SK-N-SH treated with all-trans-retinoic acid at 6 μM for 48 hours (cell line): ENCODE results near the gene BYSL.

Experiments used
- ATAC-seq: fragments of 200-7000 bp; cut with Tn5 transposase; 3 replicates; pipeline ENCODE4 v1.9.1; 2020; ENCODE audit warnings: mild to moderate bottlenecking, moderate library complexity
- ARNTL ChIP-seq: fragments of 450-650 bp; formaldehyde crosslinking; IDR thresholded peaks from 2 replicates; pipeline ENCODE4 v1.5.0; 2020; ENCODE audit warnings: low read depth, mild to moderate bottlenecking, moderate library complexity, borderline replicate concordance
- BACH2 ChIP-seq: fragments of 250-450 bp; sonication (Bioruptor Pico); IDR thresholded peaks from 2 replicates; pipeline ENCODE4 v1.9.0; 2021; ENCODE audit warnings: mild to moderate bottlenecking, borderline replicate concordance
- CSDC2 ChIP-seq: fragments of 250-450 bp; sonication (Bioruptor Pico); IDR thresholded peaks from 2 replicates; pipeline ENCODE4 v1.5.0; 2020; ENCODE audit warnings: mild to moderate bottlenecking, moderate library complexity
- ESRRG ChIP-seq: fragments of 250-450 bp; sonication (Bioruptor Pico); IDR thresholded peaks from 2 replicates; pipeline ENCODE4 v1.6.1; 2021; ENCODE audit warnings: mild to moderate bottlenecking
- GLIS3 ChIP-seq: fragments of 250-450 bp; sonication (Bioruptor Pico); IDR thresholded peaks from 2 replicates; pipeline ENCODE4 v1.5.0; 2020; ENCODE audit warnings: mild to moderate bottlenecking, moderate library complexity
- ISL1 ChIP-seq: fragments of 250-450 bp; sonication (Bioruptor Pico); IDR thresholded peaks from 2 replicates; pipeline ENCODE4 v2.1.2; 2022; ENCODE audit warnings: mild to moderate bottlenecking, moderate library complexity
- OSR1 ChIP-seq: fragments of 250-450 bp; sonication (Bioruptor Pico); IDR thresholded peaks from 2 replicates; pipeline ENCODE4 v1.8.0; 2022; ENCODE audit warnings: moderate library complexity, mild to moderate bottlenecking, inconsistent platforms
- PPARA ChIP-seq: fragments of 250-450 bp; sonication (Bioruptor Pico); IDR thresholded peaks from 2 replicates; pipeline ENCODE4 v1.5.0; 2020; ENCODE audit warnings: mild to moderate bottlenecking, borderline replicate concordance
- RARB ChIP-seq: fragments of 250-450 bp; sonication (Bioruptor Pico); IDR thresholded peaks from 2 replicates; pipeline ENCODE4 v1.8.0; 2021; ENCODE audit warnings: mild to moderate bottlenecking, moderate library complexity
- SNAI2 ChIP-seq: fragments of 250-450 bp; sonication (Bioruptor Pico); IDR thresholded peaks from 2 replicates; pipeline ENCODE4 v1.5.0; 2020; ENCODE audit warnings: mild to moderate bottlenecking, moderate library complexity
- TCF4 ChIP-seq: fragments of 250-450 bp; sonication (Bioruptor Pico); IDR thresholded peaks from 2 replicates; pipeline ENCODE4 v1.8.0; 2021; ENCODE audit warnings: mild to moderate bottlenecking, moderate library complexity, borderline replicate concordance
- TOX ChIP-seq: fragments of 250-450 bp; sonication (Bioruptor Pico); IDR thresholded peaks from 2 replicates; pipeline ENCODE4 v1.8.0; 2021; ENCODE audit warnings: mild to moderate bottlenecking, moderate library complexity, borderline replicate concordance
- ZC3H10 ChIP-seq: fragments of 250-450 bp; sonication (Bioruptor Pico); IDR thresholded peaks from 2 replicates; pipeline ENCODE4 v1.5.1; 2021; ENCODE audit warnings: mild to moderate bottlenecking, moderate library complexity
- ZFP3 ChIP-seq: fragments of 250-450 bp; sonication (Bioruptor Pico); IDR thresholded peaks from 2 replicates; pipeline ENCODE4 v1.5.0; 2020; ENCODE audit warnings: mild to moderate bottlenecking, moderate library complexity
- ZFP30 ChIP-seq: fragments of 450-650 bp; formaldehyde crosslinking; IDR thresholded peaks from 2 replicates; pipeline ENCODE4 v1.5.0; 2022; ENCODE audit warnings: mild to moderate bottlenecking, moderate library complexity
- ZNF565 ChIP-seq: fragments of 450-650 bp; formaldehyde crosslinking; conservative IDR thresholded peaks from 2 replicates; pipeline ENCODE4 v1.5.0; 2020; ENCODE audit warnings: low read depth, mild to moderate bottlenecking, moderate library complexity
- ZNF70 ChIP-seq: fragments of 450-650 bp; formaldehyde crosslinking; IDR thresholded peaks from 2 replicates; pipeline ENCODE4 v1.5.0; 2020; ENCODE audit warnings: mild to moderate bottlenecking, moderate library complexity
- ZNF8 ChIP-seq: fragments of 450-650 bp; formaldehyde crosslinking; IDR thresholded peaks from 2 replicates; pipeline ENCODE4 v1.5.0; 2020; ENCODE audit warnings: mild to moderate bottlenecking, moderate library complexity
- TF ChIP-seq, protein P1 (sequence below): fragments of 250-450 bp; sonication (Bioruptor Pico); IDR thresholded peaks from 2 replicates; pipeline ENCODE4 v1.5.0; 2020; ENCODE audit warnings: mild to moderate bottlenecking, moderate library complexity
- TF ChIP-seq, protein P2 (sequence below): fragments of 250-450 bp; sonication (Bioruptor Pico); IDR thresholded peaks from 2 replicates; pipeline ENCODE4 v1.5.1; 2021; ENCODE audit warnings: mild to moderate bottlenecking, moderate library complexity
- TF ChIP-seq, protein P3 (sequence below): fragments of 250-450 bp; sonication (Bioruptor Pico); IDR thresholded peaks from 2 replicates; pipeline ENCODE4 v1.5.1; 2020; ENCODE audit warnings: low read depth, mild to moderate bottlenecking, moderate library complexity

The BYSL gene

DNA sequence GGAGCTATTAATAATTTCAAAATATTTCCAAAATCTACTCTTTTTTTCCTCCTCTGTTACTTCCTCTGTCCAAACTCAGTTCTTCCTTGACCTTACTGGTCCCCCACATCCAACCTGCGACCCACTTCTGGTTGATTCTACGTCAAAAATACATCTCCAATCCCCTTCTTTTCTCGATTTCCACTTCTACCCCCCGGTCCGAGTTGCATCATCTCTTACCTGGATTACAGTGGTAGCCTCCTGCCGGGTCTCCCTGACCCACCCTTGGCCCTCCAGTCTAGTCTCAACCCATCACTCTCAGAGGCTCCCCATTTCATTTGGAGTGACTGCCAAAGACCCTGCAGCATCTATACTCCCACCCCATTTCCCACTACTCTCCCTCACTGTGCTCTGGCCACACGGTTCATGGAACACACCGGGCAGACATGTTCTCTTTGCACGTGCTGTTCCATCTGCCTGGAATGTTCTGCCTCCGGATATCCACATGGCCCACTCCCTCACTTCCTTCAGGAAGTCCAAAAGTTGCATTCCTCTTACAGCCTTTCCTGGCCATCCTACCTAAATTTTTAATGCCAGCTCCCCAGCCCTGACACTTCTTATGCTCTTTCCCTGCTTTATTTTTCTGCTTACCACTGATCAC lies 26.4 kb downstream of the BYSL start (continued):
- TF ChIP-seq ZFP3 (no peak), OSR1 (CRISPR knock-in tag) (no peak)
- TF ChIP-seq, protein P1, sequence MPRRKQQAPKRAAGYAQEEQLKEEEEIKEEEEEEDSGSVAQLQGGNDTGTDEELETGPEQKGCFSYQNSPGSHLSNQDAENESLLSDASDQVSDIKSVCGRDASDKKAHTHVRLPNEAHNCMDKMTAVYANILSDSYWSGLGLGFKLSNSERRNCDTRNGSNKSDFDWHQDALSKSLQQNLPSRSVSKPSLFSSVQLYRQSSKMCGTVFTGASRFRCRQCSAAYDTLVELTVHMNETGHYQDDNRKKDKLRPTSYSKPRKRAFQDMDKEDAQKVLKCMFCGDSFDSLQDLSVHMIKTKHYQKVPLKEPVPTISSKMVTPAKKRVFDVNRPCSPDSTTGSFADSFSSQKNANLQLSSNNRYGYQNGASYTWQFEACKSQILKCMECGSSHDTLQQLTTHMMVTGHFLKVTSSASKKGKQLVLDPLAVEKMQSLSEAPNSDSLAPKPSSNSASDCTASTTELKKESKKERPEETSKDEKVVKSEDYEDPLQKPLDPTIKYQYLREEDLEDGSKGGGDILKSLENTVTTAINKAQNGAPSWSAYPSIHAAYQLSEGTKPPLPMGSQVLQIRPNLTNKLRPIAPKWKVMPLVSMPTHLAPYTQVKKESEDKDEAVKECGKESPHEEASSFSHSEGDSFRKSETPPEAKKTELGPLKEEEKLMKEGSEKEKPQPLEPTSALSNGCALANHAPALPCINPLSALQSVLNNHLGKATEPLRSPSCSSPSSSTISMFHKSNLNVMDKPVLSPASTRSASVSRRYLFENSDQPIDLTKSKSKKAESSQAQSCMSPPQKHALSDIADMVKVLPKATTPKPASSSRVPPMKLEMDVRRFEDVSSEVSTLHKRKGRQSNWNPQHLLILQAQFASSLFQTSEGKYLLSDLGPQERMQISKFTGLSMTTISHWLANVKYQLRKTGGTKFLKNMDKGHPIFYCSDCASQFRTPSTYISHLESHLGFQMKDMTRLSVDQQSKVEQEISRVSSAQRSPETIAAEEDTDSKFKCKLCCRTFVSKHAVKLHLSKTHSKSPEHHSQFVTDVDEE (CRISPR knock-in tag), result no peak
- TF ChIP-seq, protein P2, sequence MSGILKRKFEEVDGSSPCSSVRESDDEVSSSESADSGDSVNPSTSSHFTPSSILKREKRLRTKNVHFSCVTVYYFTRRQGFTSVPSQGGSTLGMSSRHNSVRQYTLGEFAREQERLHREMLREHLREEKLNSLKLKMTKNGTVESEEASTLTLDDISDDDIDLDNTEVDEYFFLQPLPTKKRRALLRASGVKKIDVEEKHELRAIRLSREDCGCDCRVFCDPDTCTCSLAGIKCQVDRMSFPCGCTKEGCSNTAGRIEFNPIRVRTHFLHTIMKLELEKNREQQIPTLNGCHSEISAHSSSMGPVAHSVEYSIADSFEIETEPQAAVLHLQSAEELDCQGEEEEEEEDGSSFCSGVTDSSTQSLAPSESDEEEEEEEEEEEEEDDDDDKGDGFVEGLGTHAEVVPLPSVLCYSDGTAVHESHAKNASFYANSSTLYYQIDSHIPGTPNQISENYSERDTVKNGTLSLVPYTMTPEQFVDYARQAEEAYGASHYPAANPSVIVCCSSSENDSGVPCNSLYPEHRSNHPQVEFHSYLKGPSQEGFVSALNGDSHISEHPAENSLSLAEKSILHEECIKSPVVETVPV, result no peak

- TF ChIP-seq, protein P3, sequence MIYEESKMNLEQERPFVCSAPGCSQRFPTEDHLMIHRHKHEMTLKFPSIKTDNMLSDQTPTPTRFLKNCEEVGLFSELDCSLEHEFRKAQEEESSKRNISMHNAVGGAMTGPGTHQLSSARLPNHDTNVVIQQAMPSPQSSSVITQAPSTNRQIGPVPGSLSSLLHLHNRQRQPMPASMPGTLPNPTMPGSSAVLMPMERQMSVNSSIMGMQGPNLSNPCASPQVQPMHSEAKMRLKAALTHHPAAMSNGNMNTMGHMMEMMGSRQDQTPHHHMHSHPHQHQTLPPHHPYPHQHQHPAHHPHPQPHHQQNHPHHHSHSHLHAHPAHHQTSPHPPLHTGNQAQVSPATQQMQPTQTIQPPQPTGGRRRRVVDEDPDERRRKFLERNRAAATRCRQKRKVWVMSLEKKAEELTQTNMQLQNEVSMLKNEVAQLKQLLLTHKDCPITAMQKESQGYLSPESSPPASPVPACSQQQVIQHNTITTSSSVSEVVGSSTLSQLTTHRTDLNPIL, result no peak
- ATAC-seq, result no peak
Measured at GRCh38 chr6:41954668-41955067, 33.4 kb downstream of the BYSL start.

GRCh38 chr6:41955412-41955811 lies 34.1 kb downstream of the BYSL start:
- TF ChIP-seq TCF4 (CRISPR knock-in tag) (no peak), RARB (CRISPR knock-in tag) (no peak), ZNF70 (CRISPR knock-in tag) (no peak), ZFP30 (CRISPR knock-in tag) (no peak), TOX (CRISPR knock-in tag) (no peak), ZNF565 (CRISPR knock-in tag) (no peak), GLIS3 (CRISPR knock-in tag) (no peak), ZNF8 (no peak)
- TF ChIP-seq, protein P3, result no peak
- TF ChIP-seq, protein P2, result no peak
- TF ChIP-seq, all 23 proteins: peak for 0
- ATAC-seq, result no peak

- ATAC-seq, result no peak
- TF ChIP-seq ISL1 (CRISPR knock-in tag) (no peak), CSDC2 (CRISPR knock-in tag) (no peak), RARB (CRISPR knock-in tag) (no peak), ZFP3 (no peak), ZC3H10 (CRISPR knock-in tag) (no peak), ESRRG (no peak), TOX (CRISPR knock-in tag) (no peak)
Measured at GRCh38 chr6:41957117-41957516, 35.8 kb downstream of the BYSL start.

DNA sequence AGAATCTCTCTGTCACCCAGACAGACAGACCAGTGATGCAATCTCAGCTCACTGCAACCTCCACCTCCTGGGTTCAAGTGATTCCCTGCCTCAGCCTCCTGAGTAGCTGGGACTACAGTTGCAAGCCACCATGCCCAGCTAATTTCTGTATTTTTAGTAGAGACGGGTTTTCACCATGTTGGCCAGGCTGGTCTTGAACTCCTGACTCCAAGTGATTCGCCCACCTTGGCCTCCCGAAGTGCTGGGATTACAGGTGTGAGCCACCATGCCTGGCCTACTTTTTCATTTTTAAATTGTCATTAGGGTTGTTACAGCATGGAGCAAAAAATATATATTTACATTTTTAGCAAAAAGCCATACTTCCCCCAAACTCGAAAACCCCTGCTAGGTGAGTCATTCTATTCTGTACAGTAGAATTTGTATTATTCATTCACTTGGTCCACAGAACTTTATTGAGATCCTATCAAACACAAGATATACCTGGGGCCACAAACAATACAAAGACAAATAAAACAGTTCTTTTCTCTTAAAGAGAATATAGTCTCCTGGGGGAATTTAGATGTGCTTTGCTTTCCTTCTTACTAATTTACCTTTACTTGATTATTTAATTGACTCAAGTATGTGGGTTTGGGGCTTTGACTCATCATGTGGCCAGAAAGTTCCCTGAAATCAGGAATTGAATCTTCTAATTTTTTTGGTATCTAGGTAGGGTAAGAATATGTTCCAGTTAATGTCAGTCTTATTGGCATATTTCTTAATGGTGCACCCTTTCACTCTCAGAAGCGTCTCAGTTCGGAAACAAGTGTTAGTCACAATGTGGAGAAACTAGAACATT lies 36.9 kb downstream of the BYSL start:
- no peak for ATAC-seq
- TF ChIP-seq SNAI2 (CRISPR knock-in tag), result no peak
- no peak for TF ChIP-seq ISL1 (CRISPR knock-in tag)
- no peak for TF ChIP-seq PPARA (CRISPR knock-in tag)
- no peak for TF ChIP-seq ZFP30 (CRISPR knock-in tag)
- no peak for TF ChIP-seq ZFP3
- no peak for TF ChIP-seq ZC3H10 (CRISPR knock-in tag)
- no peak for TF ChIP-seq RARB (CRISPR knock-in tag)
- TF ChIP-seq, protein P3, result no peak
- TF ChIP-seq ARNTL (CRISPR knock-in tag), result no peak
- no peak for TF ChIP-seq ZNF70 (CRISPR knock-in tag)
- TF ChIP-seq ZNF8, result no peak
- TF ChIP-seq, protein P2, result no peak
- TF ChIP-seq ZNF565 (CRISPR knock-in tag), result no peak
- no peak for TF ChIP-seq BACH2
